Smooth muscle cell (in vitro differentiated cells): ENCODE results near the gene MRPL24. TPM values are rescaled to one million over a fixed set of nuclear protein-coding genes. Genes with fewer than 3 reads are reported as not detected.

Experiments
- DNase-seq: peaks from one replicate; lab custom pipeline; 2025; ENCODE audit not compliant: unreplicated experiment; lab: John Stamatoyannopoulos, UW
- H2AFZ ChIP-seq: fragments of 200-600 bp; sonication (generic); 2 replicates; pipeline ENCODE4 v1.6.0; 2016; ENCODE audit warnings: antibody characterized with exemption, low read depth, mild to moderate bottlenecking
- H3F3A ChIP-seq: fragments of 200-600 bp; sonication (generic); 2 replicates; pipeline ENCODE4 v1.6.0; 2017; ENCODE audit warnings: antibody characterized with exemption, low read depth
- H3K27ac ChIP-seq: fragments of 200-600 bp; sonication (generic); 2 replicates; pipeline ENCODE4 v1.5.1; 2016; ENCODE audit warnings: low read depth, mild to moderate bottlenecking
- H3K27me3 ChIP-seq: fragments of 200-600 bp; sonication (generic); 2 replicates; pipeline ENCODE4 v1.6.1; 2016; ENCODE audit warnings: low read depth, mild to moderate bottlenecking
- H3K36me3 ChIP-seq: fragments of 200-600 bp; sonication (generic); 2 replicates; pipeline ENCODE4 v1.5.1; 2016; ENCODE audit warnings: low read depth
- H3K4me1 ChIP-seq: fragments of 200-600 bp; sonication (generic); 2 replicates; pipeline ENCODE4 v1.5.1; 2016; ENCODE audit warnings: low read depth
- H3K4me2 ChIP-seq: fragments of 200-600 bp; sonication (generic); 2 replicates; pipeline ENCODE4 v1.6.0; 2016; ENCODE audit warnings: mild to moderate bottlenecking
- H3K4me3 ChIP-seq: fragments of 200-600 bp; sonication (generic); 2 replicates; pipeline ENCODE4 v1.5.1; 2016; ENCODE audit warnings: mild to moderate bottlenecking
- H3K79me2 ChIP-seq: fragments of 200-600 bp; sonication (generic); 2 replicates; pipeline ENCODE4 v1.6.0; 2016; ENCODE audit warnings: low read depth, mild to moderate bottlenecking
- H3K9ac ChIP-seq: fragments of 200-600 bp; sonication (generic); 2 replicates; pipeline ENCODE4 v1.6.0; 2016; ENCODE audit warnings: low read depth
- H3K9me3 ChIP-seq: fragments of 200-600 bp; sonication (generic); replicated peaks from 2 replicates; pipeline ENCODE4 v1.5.1; 2016; ENCODE audit warnings: low read depth
- H4K20me1 ChIP-seq: fragments of 200-600 bp; sonication (generic); 2 replicates; pipeline ENCODE4 v1.6.0; 2016; ENCODE audit warnings: low read depth
- WGBS: methylation state at CpG from one replicate; pipeline ENCODE4 v1.1.7; 2016; ENCODE audit warnings: low lambda C conversion rate; 5-methylcytosine and 5-hydroxymethylcytosine counted together
- polyA plus RNA-seq: library from polyadenylated mRNA; unstranded; fragments of >200 nt; fragmentation: Nextera tagmentation; extraction: Ambion mirVana; gene quantifications from 2 replicates; pipeline ENCODE4 v1.2.1, GENCODE V29; 2016
- total RNA-seq: library from RNA; depleted of rRNA; stranded (reverse); fragments of >200 nt; gene quantifications from 2 replicates; pipeline ENCODE4 v1.2.3, GENCODE V29; 2014
- TF ChIP-seq, protein P1 (sequence below): fragments of 200-600 bp; sonication (generic); IDR thresholded peaks from 2 replicates; pipeline ENCODE4 v1.5.1; 2017; ENCODE audit warnings: borderline replicate concordance, mild to moderate bottlenecking, antibody characterized with exemption; ENCODE audit not compliant: insufficient read depth, poor library complexity, severe bottlenecking

The MRPL24 gene
- total and polyA plus RNA-seq, 2 experiments from 2014 or later: 16.5 to 68.6 TPM

DNA sequence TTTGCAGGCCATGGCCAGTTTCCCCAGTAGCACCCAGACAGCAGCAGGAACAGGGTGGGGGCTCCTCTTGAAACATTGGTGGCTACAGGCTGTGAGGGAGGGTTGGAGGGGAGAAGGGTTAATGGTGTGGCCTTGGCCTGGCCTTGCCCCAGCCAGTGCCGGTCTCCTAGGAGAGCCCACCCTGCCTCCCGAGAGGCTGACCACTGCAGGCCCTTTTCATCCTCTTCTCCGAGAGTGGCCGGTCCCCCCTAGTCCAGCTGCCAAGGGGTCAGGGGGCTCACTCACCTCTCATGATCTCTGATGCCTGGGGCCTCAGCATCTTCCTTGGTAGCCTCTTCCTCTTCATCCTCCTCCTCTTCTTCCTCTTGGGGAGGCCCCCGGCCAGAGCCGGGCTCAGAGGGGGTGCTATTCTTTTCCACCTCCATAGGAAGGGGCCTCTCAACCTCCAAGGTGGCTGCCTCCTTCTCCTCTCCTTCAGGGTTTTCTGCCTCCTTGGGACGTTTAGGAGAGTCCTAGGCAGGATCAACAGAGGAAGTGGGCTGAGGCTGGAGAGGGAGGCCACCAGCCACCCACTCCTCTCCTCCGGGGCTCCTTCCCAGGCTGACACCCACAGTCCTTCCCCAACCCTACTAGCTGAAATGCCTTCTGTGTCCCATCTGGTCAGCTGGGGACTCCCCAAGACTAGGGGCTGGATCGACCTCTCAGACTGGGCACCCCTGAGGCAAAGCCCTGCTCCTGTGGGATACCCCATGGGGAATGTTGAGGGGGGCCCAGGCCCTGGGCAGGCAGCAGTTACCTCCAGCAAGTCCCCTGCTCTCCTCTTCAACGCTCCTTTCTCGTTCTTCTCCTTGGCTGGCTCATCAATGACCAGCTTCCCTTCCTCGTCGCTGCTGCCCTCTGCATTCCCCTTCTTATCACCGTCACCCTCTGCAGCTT lies 2.7 kb upstream of the MRPL24 start:
- H3K79me2 ChIP-seq: peaks cover 55% of the 10 kb centered on the region
- peaks cover 17% of the 10 kb centered on the region for H3F3A ChIP-seq
- H3K4me3 ChIP-seq: no peak overlapping the region
- H3K4me1 ChIP-seq: peaks cover 38% of the 10 kb centered on the region
- no peaks in the 10 kb centered on the region for H4K20me1 ChIP-seq
- TF ChIP-seq, protein P1, sequence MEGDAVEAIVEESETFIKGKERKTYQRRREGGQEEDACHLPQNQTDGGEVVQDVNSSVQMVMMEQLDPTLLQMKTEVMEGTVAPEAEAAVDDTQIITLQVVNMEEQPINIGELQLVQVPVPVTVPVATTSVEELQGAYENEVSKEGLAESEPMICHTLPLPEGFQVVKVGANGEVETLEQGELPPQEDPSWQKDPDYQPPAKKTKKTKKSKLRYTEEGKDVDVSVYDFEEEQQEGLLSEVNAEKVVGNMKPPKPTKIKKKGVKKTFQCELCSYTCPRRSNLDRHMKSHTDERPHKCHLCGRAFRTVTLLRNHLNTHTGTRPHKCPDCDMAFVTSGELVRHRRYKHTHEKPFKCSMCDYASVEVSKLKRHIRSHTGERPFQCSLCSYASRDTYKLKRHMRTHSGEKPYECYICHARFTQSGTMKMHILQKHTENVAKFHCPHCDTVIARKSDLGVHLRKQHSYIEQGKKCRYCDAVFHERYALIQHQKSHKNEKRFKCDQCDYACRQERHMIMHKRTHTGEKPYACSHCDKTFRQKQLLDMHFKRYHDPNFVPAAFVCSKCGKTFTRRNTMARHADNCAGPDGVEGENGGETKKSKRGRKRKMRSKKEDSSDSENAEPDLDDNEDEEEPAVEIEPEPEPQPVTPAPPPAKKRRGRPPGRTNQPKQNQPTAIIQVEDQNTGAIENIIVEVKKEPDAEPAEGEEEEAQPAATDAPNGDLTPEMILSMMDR: no peak
- DNase-seq: no peak
- no peaks in the 10 kb centered on the region for H3K27me3 ChIP-seq
- no peak overlapping the region for H3K4me2 ChIP-seq
- H3K36me3 ChIP-seq: no peaks in the 10 kb centered on the region
- no peak overlapping the region for H3K27ac ChIP-seq
- H2AFZ ChIP-seq: no peak overlapping the region
- no peak overlapping the region for H3K9ac ChIP-seq
- WGBS: 92% methylated on average over 12 of the region's 14 CpGs
- H3K9me3 ChIP-seq: no peaks in the 10 kb centered on the region

DNA sequence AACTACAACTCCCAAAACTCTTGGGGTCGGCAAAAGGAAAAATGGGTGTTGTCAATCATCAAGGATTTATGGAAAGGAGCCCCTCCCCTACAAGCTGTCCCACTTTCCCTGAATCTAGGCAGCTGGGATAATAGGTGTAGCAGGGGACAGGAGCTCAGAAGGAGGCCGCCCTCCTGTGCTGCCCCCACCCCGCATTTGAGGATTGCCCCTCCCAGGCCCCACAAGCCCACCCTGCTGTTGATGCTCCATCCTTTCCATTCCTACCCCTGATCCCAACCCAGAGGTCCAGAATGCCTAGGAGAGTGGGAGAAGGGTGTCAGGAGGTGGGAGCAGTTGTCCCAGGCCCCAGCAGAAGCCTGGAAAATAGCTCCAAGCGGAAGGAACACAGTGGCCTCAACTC lies 1.9 kb upstream of the MRPL24 start:
- H3F3A ChIP-seq: peaks cover 15% of the 10 kb centered on the region
- no peak overlapping the region for H2AFZ ChIP-seq
- peak overlapping the region; percentile 21 for H3K27ac ChIP-seq
- H3K9ac ChIP-seq: no peak overlapping the region
- H3K4me3 ChIP-seq: no peak overlapping the region
- DNase-seq: no peak
- H3K36me3 ChIP-seq: no peaks in the 10 kb centered on the region
- 96% methylated on average over 4 of the region's 4 CpGs for WGBS
- TF ChIP-seq, protein P1: no peak
- H3K9me3 ChIP-seq: no peaks in the 10 kb centered on the region
- peaks cover 48% of the 10 kb centered on the region for H3K79me2 ChIP-seq
- peaks cover 29% of the 10 kb centered on the region for H3K4me1 ChIP-seq
- H3K27me3 ChIP-seq: no peaks in the 10 kb centered on the region
- H4K20me1 ChIP-seq: no peaks in the 10 kb centered on the region
- no peak overlapping the region for H3K4me2 ChIP-seq

DNA sequence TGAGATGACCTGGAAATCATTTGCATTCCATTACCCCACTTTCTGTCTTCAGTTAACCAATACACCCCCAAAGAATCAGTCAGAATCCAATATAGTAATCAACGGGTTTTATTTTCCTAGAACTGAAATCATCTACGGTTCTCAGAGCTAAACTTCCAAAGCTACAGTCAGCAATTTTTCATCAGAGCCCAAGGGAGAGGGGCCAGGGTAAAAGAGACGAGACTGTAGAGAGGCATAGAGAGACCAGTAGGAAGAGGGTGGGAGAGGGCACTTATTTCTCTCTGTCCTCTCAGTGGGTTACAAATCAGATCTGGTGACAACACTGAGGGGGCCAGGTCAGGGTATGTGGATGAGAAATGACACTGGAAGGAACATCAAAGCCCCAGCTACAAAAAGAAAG lies 1.1 kb upstream of the MRPL24 start:
- peaks cover 23% of the 10 kb centered on the region for H3K4me1 ChIP-seq
- H3K27ac ChIP-seq: peak overlapping the region; percentile 80
- TF ChIP-seq, protein P1: no peak
- no peaks in the 10 kb centered on the region for H4K20me1 ChIP-seq
- H3K4me3 ChIP-seq: no peak overlapping the region
- H3K9me3 ChIP-seq: no peaks in the 10 kb centered on the region
- DNase-seq: no peak
- H3K4me2 ChIP-seq: no peak overlapping the region
- no peaks in the 10 kb centered on the region for H3K27me3 ChIP-seq
- peaks cover 15% of the 10 kb centered on the region for H3F3A ChIP-seq
- H3K36me3 ChIP-seq: no peaks in the 10 kb centered on the region
- no peak overlapping the region for H2AFZ ChIP-seq
- 93% methylated on average over 3 of the region's 3 CpGs for WGBS
- H3K79me2 ChIP-seq: peaks cover 42% of the 10 kb centered on the region
- no peak overlapping the region for H3K9ac ChIP-seq

DNA sequence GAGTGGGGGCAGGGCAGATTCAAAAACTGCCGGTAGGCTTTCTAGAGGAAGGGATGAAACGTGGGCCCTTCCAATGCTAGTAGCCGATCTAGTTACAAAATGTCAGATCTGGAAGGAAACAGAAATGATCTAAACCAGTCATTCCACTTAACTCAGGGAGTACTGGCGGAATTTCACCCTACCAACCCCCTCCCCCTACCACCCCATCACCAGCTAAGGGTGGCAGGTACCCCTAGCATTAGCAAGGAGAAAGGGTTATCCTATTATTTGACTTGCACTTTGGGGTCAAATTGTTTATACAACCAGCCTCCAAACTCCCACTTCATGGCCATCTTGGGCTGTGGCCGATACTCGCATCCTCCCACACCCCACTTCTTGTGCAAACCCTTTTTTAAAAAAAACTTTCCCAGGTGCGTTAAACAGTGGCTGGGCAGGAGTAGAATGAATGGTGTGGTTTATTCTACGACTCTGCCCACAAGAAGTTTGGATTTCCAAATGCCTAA lies 644 bp upstream of the MRPL24 start:
- Histone ChIP-seq H3K9ac (peak overlapping the region; percentile 5), H3K27ac (peak overlapping the region; percentile 80), H2AFZ (peak overlapping the region; percentile 73), H3K79me2 (peaks cover 42% of the 10 kb centered on the region), H3K4me1 (peaks cover 23% of the 10 kb centered on the region), H3K4me3 (peak overlapping the region; percentile 35), H4K20me1 (no peaks in the 10 kb centered on the region), H3K9me3 (no peaks in the 10 kb centered on the region), H3F3A (peaks cover 15% of the 10 kb centered on the region), H3K36me3 (no peaks in the 10 kb centered on the region), H3K27me3 (no peaks in the 10 kb centered on the region), H3K4me2 (peak overlapping the region; percentile 81)
- no peak for DNase-seq
- WGBS: 62% methylated on average over 8 of the region's 8 CpGs
- TF ChIP-seq, protein P1: no peak
